Stimulated activated CD4-positive, alpha-beta T cell treated with anti-CD3 and anti-CD28 coated beads, Interleukin-15, amount 100 ng/mL, for 1 hour (primary cell): ENCODE data around the gene TEX101.
"Not testable (repeated sequence)": the region's sequence is repeated elsewhere in the genome, so short reads cannot be mapped to it uniquely, and the experiment has no call there.

Source experiments
- DNase-seq, 2 donors: peaks; one replicate each; pipeline ENCODE4 v3.0.0-alpha.2; 2020; ENCODE audit warnings: low read depth in 1 of 2, low spot score in 1 of 2

TEX101 gene

DNA sequence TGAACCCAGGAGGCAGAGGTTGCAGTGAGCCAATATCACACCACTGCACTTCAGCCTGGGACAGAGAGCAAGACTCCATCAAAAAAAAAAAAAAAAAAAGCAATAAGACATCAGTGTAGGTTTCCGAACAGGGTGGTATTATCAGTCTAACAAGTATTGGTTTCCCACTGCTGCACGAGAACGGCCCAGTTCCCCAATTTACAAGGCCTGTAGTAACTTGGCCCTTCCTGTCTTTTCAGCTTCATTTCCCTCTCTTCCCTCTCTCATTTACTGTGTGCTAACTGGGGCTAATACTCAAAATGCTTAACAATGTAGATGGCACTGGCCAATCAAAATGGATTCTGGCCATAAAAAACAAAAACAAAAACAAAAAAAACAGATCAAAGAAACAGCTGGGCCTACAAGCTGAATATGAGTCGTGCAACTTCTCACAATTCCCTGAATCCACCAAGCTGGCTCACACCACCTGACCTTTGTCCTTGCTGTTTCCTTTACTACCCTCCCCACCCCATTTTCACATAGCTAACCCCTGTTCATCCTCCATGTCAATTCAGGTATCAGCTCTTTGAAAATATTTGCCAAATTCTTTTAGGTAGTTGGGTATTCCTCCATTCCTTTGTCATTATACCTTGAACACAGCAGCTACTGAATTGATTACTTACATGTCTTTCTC is 2.4 kb downstream of the TEX101 start:
- no peak for DNase-seq

DNA sequence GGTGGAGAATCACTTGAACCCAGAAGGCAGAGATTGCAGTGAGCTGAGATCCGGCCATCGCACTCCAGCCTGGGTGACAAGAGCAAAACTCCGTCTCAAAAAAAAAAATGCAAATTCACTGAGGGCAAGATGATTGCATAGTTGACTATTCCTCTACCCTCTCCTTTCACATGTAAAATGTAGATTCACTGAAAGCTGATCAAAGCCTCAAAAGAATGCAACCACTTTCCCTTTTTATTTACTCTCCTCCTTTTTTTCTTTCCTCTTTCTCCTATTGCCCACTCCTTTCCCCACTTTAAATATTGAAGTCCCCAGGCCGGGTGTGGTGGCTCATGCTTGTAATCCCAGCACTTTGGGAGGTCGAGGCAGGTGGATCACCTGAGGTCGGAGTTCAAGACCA is 6.3 kb downstream of the TEX101 start:
- no peak for DNase-seq

DNA sequence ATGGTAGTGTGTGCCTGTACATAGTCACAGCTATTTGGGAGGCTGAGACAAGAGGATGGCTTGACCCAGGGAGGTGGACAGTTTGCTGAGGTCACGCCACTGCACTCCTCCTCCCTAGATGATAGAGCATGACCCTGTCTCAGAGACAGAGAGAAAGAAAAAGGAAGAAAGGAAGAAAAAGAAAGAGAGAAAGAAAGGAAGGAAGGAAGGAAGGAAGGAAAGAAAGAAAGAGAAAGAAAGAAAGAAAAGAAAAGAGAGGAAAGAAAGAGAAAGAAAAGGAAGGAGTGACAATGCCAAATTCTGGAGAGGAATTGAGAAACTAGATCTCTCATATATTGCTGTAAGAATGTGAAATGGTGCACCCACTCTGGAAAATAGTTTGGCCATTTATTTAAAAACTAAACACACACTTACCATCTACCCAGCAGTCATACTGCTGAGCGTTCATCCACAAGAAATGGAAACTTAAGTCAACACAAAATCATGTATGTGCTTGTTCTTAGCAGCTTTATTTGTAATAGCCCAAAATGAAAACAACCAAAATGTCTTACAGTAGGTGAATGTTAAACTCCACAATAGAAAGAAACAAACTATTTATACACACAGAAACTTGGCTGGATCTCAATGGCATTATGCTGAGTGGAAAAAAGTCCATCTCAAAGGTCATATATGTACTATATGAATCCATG is 7.5 kb downstream of the TEX101 start:
- no peak for DNase-seq

GRCh38 chr19:43422689-43423066 is 8.0 kb downstream of the TEX101 start:
- DNase-seq, result no peak

GRCh38 chr19:43423779-43424178 is 9.1 kb downstream of the TEX101 start:
- DNase-seq, result no peak

DNA sequence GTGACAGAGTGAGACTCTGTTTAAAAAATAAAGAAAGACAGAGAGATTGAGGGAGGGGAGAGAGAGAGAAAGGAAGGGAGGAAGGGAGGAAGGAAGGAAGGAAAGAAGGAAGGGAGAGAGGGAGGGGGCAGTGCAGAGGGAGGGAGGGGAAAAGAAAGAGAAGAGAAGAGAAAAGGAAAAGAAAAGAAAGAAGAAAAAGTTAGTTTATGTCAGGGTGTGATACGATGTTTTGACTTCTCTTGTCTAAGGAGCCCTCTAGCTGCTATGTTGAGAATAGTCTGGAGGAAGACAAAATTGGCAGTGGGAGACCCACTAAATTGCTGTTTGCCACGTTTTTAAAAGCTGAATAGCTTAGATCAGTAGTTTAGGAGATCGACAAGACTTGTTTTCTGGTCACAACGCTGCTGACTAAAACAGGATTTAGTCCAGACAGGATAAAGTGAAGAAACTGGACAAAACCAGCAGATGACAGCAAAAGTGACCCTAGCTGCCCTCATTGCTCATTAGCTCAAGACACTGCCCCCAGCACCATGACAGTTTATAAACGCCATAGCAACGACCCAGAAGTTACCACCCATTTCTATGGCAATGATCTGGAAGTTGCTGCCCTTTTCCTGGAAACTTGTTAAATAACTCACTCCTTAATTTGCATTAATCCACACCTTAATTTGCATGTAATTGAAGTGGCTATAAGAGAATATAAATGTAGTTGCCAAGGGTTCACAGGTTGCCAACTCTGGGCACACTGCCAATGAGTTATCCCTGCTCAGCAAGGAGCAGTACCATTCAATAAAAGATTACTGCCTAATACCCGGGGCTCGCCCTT is 11.1 kb downstream of the TEX101 start:
- no peak for DNase-seq

DNA sequence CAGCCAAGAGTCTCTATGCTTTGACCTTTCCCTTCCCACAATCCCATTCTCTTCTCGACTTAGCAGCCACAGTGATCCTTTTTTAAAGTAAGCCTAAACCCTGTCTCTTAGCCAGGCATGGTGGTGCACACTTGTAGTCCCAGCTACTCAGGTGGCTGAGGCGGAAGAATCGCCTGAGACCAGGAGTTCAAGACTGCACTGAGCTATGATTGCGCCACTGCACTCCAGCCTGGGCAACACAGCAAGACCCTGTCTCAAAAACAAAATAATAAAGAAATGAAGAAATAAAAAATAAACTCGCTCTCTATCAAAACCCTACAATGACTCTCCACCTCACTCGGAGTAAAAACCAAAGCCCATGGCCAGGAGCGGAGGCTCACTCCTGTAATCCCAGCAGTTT is 14.7 kb downstream of the TEX101 start:
- no peak for DNase-seq

GRCh38 chr19:43430142-43430710 is 15.5 kb downstream of the TEX101 start:
- DNase-seq, result no peak

- no peak for DNase-seq
These were observed 16.3 kb downstream of the TEX101 start for GRCh38 chr19:43430976-43431375.

- no peak for DNase-seq
These were observed 18.6 kb downstream of the TEX101 start for GRCh38 chr19:43433358-43433673.

DNA sequence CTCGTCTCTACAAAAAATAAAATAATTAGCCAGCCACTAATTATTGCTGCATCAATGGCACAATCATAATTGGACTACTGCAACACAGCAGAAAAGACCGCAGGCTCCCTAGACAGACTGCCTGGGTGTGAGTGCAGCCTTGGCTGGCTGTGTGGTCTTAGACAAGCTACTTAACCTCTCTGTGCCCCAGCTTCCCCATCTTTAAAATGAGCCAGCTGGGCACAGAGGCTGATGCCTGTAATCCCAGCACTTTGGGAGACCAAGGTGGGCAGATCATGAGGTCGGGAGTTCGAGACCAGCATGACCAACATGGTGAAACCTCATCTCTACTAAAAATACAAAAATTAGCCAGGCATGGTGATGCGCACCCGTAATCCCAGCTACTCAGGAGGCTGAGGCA is 19.0 kb downstream of the TEX101 start:
- no peak for DNase-seq

DNA sequence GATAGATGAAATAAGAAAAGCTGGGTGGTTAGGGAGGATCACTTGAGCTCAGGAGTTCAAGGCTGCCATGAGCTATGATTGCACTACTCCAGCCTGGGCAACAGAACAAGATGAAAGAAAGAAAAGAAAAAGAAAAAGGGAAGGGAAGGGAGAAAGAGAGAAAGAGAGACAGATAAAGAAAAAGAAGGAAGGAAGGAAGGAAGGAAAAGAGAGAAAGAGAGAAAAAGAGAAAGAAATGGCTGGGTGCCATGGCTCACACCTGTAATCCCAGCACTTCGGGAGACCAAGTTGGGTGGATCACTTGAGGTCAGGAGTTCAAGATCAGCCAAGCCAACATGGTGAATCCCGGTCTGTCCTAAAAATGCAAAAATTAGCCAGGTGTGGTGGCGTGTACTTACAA is 21.1 kb downstream of the TEX101 start:
- no peak for DNase-seq

DNA sequence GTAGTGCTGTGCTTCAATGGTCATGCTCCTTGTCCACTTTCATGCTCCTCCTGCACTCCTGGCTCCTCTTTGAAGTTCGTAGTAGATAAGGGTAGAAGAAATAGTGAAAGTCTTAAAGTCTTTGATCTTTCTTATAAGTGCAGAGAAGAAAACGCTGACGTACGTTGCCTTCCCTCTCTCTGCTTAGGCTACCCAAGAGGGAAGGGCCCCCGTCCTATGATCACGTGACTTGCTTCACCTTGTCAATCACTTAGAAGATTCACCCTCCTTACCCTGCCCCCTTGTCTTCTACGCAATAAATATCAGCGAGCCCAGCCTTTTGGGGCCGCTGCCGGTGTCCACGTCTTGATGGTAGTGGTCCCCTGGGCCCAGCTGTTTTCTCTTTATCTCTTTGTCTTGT is 22.6 kb downstream of the TEX101 start:
- DNase-seq, result not testable (repeated sequence)

GRCh38 chr19:43437712-43438111 is 23.0 kb downstream of the TEX101 start:
- DNase-seq, result no peak

DNA sequence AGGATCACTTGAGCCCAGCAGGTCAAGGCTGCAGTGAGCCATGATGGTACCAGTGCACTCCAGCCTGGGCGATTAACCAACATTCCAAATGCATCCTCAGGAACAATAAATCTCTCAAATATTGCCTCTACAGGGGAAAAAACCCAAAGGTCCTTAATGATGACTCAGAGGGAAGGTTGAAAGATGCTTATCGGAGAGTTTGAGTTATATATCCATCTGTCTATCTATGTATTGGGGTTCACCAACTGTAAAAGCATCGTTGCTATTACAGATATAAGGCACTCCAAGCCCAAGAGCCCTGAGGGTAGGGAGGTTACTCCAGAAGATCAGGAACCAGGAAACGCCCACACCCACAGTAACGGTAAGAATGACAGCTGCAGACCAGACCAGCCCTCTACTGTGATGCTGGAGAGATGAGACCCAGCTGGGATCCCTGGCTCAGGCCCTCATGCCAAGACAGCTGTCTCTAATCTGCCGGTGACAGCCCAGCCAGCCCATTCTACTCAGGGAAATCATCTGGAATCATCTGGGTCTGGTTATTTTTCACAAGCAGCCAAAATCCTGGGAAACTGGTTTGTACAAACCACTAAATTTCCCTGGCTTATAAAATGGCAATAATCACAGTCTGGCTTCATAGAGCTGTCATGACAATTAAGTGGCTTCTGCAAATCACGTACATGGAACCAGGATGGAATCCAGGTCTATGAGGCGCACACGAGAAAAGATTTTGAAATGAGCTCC is 23.8 kb downstream of the TEX101 start:
- no peak for DNase-seq

GRCh38 chr19:43439032-43439708 is 24.5 kb downstream of the TEX101 start:
- peak in 1 of 2 donors; percentile 15 for DNase-seq

GRCh38 chr19:43439709-43440063 is 25.0 kb downstream of the TEX101 start:
- DNase-seq, result no peak

GRCh38 chr19:43441716-43442115 is 27.0 kb downstream of the TEX101 start:
- no peak for DNase-seq

DNA sequence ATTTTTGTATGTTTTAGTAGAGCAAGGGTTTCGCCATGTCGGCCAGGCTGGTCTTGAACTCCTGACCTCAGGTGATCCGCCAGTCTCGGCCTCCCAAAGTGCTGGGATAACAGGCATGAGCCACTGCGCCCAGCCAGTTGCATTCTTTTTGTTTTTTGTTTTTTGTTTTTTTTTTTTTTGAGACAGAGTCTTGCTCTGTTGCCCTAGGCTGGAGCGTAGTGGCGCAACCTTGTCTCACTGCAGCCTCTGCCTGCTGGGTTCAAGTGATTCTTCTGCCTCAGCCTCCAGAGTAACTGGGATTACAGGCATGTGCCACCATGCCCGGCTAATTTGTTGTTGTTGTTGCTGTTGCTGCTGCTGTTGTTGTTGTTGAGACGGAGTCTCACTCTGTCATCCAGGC is 29.4 kb downstream of the TEX101 start:
- not testable (repeated sequence) for DNase-seq

DNA sequence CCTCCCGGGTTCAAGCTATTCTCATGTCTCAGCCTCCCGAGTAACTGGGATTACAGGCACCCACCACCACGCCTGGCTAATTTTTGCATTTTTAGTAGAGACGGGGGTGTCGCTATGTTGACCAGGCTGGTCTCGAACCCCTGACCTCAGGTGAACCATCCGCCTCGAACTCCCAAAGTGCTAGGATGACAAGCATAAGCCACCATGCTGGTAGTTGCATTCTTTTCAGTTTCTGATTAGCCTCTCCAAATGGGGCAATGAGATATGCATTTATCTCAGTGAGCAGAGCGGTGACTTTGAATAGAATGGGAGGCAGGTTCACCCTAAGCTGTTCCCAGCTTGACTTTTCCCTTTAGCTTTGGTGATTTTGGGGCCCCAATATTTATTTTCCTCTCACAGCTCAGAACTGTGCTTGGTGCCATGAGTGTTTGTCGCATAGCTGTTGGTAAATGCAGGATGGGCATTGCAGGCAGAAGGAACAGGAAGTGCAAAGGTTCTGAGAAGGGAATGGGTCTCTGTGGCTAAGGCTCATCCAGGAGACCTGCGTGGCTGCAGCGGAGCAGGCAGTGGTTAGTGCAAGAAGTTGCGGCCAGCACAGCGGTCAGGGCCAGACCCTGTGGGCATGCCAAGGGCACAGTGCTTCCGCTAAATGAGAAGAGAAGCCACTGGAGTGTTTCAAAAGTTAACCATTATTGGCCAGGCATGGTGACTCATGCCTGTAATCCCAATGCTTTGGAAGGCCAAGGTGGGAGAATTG is 30.0 kb downstream of the TEX101 start:
- DNase-seq, result no peak
